Frontal cortex (tissue), 4 donors: Measurements from ENCODE around the gene PODXL. TPM values are rescaled to one million over a fixed set of nuclear protein-coding genes. Genes with fewer than 3 reads are reported as not detected.

Experiments
- DNase-seq, 2 donors: peaks; one replicate each; pipeline ENCODE4 v3.0.0; 2012; ENCODE audit warnings: low spot score in 2 of 2
- FAIRE-seq: peaks from 2 replicates; lab custom pipeline; 2012; peaks lifted over from hg19 to GRCh38; lab: Jason Lieb, UNC
- total RNA-seq: library from RNA; depleted of rRNA; stranded (reverse); fragments of >200 nt; gene quantifications from one replicate; pipeline ENCODE4 v1.2.3, GENCODE V29; 2014
- donor health status: control.
- donor health status: control.
- donor health status: control.

PODXL gene
- total RNA-seq, 1 donor from 2014 or later, result 9.4 TPM

DNA sequence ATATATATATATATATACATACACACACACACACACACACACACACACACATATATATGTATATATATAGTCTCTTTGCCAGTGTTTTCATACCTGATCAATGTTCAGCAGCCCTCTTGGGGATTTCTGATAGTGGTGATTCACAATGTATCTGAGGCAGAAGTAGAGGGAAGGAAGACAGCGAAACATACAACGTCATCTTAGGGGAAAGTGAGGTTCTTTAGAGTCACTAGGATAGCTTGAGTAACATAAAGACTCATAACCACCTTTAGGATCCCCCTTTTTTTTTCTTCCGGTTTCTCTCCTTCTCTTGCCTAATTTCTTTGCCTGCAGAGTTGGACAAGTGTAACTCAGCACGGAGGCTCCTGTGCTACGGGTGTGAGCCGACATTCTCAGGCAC lies 56.6 kb downstream of the PODXL start:
- no peak for DNase-seq
- FAIRE-seq, result no peak

DNA sequence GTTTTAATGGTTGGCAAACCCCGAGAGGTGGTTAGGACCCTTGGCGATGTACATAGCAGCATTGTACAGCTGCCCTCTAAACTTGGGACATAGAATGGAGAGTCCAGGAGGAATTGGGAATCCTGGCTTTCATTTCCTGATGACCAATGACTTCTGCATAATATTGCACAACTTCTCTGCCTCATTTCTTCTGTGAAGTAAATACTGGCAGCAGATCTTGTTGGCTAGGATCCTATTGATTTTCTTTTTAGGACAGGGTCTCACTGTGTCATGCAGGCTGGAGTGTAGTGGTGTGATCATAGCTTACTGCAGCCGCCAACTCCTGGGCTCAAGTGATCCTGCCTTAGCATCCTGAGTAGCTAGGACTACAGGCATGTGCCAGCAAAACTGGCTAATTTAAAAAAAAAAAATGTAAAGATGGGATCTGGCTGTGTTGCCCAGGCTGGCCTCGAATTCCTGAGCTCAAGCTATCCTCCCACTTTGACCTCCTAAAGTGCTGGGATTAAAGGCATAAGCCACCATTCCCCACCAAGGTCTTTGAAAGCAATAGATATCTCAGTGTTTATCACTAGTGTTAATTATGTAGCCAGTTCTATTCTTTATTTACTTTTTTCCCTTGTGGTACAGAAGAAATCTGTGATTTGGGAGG lies 58.1 kb downstream of the PODXL start:
- FAIRE-seq (no peak), DNase-seq (no peak)

DNA sequence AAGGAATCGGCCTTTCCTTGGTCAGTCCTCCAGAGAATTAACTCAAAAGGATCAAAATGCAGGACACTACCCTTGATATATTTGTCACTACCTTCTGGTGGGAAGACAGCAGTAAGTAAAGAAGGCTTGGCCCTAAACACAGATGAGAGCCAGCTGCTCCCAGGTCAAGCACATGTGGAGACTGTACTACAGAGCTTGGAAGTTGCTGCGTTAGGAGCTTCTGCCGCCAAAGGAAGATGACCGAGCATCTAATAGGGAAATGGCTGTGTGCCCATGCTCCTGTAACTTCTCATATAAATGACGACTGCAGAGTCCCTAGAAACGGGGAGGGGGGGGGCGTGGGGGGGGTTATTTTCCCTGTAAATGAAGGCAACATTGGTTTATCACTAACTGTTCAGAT lies 59.0 kb downstream of the PODXL start:
- FAIRE-seq (no peak), DNase-seq (no peak)

DNA sequence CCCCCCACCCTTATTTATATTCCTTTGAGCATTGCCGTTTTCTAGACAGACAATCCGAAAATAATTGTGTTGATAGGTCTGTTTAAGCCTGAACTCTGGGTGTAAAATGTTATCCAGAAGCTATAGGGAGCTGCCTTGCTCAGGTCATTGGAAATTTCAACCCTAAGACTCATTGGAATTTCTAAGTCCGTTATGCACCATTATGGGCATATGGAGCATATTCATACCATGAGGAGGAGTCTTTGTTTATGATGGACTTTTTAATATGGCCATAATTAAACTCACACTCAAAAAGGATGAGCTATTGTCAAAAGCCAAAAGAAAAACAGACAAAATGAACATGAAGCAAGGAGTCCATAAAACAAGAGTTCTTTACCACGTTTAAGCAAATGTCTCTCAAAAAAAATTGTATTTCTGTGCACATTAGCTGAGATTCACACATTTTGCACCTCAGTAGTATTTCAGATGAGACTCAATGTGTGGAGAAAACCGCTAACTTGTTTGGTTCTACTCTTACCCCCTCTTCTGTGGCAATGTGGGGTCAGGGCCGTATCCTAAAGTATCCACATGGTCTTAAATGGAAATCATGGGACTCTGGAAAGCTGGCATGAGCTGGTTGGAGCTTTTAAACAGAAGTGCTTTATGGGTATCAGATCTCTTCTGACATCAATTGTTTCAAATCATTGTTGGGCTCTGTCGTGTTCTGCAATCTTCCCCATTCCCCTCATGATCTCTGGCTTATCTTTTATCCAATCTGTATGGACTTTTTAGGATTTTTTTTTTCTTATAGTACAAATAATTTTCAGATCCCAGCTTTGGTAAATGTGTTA lies 60.5 kb downstream of the PODXL start:
- DNase-seq, result no peak
- no peak for FAIRE-seq

DNA sequence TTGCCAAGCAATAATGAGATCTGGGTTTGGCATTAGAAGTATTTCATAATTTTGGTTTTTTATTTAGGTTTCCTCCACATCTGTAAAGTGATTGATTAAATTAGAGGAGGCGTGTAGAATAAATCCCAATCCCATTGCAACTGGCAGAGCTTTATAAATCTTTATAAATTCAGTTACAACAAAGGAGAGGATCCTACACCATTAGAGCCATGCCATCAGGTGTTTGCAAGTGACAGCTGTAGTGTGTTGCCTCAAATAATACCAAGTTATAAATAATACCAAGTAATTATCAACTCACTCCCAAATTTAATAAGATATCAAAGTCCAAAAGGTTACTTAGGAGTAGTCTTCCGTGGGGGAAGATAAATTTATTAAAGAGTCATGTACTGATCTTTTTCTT lies 62.2 kb downstream of the PODXL start:
- DNase-seq (no peak), FAIRE-seq (no peak)

DNA sequence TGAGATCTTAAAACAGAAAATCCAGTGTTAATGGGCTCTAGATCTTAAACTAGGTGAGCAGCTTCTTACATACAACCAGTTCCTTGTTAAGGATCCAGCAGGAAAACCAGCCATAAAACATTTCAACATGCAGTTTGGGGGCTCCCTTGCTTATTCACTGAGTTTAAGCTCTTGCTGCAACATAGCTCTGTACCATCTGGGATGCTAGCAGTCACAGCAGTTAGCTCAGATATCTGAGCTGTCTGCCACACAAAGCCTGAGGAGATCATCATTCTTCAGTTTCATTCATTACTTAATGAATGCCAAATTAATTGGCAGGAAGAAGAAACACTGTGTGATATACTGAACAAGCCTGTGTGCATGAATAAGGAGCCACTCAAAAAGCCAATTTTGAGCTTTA lies 62.8 kb downstream of the PODXL start:
- DNase-seq, result no peak
- no peak for FAIRE-seq

DNA sequence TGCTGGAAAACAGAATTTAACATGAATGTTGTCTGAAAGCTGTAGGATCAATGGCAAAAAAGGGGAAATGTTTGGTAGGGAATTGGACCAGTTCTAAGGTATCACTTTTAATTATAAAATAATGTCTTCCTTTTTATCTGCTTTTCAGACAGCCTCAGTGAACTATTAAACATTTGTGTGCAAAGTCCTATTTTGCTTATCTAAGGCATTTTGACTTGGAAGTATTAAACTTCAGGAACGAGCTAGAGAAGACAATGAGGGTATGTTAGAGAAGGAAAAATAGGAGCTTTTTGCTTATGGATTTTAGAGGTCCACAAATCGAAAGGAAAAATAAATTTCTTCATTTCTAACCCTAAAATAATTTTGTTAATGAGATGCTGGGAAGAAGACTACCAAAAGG lies 63.3 kb downstream of the PODXL start:
- FAIRE-seq, result no peak

DNA sequence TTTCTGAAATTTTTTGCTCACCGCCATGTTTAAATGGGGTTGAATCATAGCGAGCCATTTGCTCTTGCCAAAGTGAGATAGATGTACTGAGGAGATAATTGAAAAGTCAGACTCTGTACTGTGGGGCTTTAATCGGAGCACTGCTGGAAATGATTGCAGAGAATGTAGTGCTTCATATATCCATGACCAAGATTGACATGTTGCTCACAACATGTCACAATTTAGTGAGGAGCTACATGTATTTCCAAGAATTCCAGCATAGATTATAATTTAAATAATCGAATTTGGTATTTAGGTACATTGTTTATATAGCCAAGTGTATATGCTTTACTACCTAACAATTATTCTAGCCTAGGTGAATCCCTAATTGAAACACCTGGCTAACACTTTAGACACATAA lies 66.5 kb downstream of the PODXL start:
- FAIRE-seq, result no peak

More for the DNA sequence above, 63.3 kb downstream of the PODXL start:
- DNase-seq, result no peak

DNA sequence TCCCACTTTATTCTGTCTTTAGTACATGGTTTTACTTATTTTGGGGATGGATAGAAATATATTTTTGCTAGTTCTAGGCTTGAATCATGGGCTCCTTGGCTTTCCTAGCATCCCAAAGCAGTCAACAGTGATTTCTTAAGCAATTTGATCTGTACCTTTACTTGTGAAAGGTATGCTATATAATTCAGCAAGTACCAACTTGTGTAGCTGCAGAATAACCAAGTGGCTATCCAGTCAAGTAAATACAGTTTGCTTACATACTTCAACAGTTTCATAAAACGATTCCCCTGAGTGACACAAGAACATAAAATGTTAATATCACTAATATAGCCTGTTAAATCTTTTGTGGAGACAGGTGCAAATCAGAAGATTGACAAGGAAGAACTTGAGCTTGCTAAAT lies 67.2 kb downstream of the PODXL start:
- FAIRE-seq (no peak), DNase-seq (no peak)

More for the DNA sequence above, 66.5 kb downstream of the PODXL start:
- no peak for DNase-seq

DNA sequence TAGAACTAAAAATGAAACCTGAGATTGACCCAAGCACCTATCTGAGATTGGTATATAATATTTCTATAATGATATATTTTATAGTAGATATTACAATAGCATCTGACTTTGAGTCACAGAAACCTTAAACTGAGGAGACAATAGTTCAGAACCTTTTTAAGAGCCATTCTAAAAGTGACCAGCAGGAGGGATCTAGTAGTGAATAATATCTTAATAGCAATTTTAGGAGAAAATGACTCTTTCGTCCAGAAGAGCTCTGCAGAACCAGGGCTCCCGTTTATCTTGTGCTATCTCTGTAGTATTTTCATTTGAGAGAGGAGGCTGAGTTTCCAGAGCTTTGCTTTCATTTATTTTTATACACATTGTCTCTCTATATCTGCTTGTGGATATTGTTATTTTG lies 68.1 kb downstream of the PODXL start:
- FAIRE-seq, result no peak

DNA sequence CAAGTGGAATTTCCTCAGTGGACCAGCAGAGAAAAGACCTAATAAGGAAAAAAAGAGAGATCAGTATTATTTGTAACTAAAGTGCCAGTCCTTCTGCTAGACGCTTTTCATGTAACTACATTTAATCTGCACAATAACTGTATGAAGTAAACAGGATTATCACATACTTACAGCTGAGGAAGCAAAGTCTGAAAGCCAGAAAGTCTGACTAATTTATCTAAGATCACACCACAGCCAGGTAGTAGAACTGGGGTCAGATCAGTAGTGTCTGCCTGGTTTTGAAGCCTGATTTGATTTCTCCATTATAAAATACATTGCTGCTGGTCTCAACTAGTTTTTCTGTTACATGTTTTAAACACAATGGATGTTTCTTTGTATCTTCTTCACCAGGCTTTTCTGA lies 69.2 kb downstream of the PODXL start:
- DNase-seq (no peak), FAIRE-seq (no peak)

More for the DNA sequence above, 68.1 kb downstream of the PODXL start:
- no peak for DNase-seq

DNA sequence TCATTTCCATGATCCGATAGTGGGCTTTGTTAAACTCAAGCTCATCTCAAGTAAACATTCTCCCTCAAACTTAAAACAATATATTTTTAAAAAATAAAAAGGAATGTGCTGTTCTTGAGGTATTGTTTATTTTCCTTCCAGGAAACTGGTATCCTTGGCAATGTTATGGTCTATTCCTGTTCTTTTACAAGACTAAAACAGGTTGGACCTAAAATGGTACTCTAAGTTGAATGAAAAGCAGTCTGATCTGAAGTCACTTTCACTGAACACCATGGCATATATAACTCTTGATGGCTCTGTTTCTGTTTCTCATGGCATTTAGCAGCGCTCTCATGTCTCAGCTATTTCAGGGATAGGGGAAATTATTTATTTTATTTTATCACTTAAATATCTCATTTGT lies 70.1 kb downstream of the PODXL start:
- DNase-seq, result no peak
- no peak for FAIRE-seq

DNA sequence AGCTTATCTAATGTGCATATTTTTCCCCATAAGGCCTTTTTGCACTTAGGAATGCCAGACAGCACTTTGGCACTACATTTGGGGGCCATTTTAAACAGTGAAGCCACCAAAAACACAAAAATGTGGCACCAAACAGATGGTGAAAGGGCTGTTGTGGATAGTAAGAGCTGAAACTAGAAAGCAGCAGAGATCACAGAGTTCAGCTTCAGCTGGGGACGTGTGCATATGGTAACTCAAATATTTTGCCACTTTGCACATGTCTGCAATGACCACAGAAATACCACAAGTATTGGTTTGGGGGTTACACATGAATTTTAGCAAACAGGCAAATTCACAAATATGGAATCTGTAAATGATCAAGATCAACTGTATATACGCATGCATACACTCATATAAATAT lies 72.8 kb downstream of the PODXL start:
- FAIRE-seq (no peak), DNase-seq (no peak)

DNA sequence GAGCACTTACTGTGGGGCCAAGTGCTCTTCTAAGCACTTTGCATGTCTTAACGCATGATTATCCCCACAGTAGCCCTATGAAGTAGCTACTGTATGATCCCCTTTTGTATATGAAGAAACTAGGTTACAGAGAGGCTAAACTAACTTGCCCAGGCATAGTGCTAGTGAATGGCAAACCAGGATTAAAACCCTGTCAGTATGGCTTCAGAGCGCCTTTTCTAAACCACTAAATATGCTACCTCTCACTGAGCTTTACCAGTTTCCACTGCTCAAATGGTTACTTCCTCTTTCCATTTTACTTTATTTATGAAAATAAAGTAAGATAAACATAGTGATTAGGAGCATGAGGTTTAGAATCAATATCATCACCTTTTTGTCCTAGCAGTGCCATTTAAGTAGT lies 73.6 kb downstream of the PODXL start:
- DNase-seq, result no peak
- no peak for FAIRE-seq

DNA sequence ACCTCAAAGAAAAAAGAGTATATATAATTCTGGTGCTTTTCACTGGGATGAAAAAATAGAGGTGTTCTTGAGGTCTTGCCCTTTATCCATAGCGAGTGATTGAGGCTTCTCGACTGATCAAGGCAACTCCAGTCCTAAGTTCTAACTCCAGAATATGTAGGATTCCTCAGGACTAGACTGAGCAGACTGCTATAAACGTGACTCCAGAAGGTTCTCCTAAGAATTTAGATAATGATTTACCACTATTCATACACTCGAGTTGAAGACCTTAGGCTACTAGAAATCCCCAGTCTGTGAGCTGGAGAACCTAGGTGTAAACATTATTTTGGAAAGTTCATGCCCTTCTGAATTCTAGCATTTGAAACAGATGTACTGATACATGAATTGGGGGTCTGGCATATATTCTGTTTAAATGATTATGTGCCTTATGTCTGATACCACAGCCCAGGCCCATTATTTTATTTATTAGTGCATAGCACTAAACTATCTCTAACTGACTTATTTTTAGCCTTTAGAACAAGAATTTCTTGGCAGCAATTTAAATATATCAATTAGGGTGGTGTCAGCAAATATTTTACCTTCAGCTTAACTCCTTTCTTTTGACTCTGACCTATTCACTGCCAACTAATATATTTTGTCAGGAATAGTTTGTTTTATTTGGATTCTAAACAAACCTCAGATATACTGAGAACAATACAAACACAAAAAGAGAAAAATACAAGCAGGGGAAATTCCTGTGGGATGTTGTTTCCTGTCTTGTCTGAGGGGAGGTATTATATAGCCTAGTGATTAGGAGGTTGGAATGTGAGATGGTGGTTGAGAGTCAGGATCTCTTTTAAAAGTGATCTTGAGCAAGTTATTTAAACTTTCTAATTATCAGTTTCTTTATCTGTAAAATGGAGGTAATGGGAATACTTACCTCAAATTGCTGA lies 75.8 kb downstream of the PODXL start:
- no peak for DNase-seq
- FAIRE-seq, result no peak

DNA sequence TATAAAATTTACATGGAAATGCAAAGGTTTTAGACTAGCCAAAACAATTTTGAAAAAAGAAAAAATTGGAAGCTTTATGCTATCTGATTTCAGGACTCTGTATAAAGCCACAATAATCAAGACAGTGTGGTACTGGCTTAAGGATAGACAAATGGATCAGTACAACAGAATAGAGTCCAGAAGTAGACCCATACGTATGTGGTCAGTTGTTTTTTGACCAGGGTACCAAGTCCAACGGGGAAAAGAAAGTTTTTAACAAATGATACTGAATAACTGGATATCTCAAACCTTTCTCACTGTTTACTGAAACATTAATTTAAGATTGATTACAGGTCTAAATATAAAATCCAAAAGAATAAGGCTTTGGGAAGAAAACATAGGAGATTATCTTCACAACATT lies 79.7 kb downstream of the PODXL start:
- FAIRE-seq, result no peak
- DNase-seq, result no peak

DNA sequence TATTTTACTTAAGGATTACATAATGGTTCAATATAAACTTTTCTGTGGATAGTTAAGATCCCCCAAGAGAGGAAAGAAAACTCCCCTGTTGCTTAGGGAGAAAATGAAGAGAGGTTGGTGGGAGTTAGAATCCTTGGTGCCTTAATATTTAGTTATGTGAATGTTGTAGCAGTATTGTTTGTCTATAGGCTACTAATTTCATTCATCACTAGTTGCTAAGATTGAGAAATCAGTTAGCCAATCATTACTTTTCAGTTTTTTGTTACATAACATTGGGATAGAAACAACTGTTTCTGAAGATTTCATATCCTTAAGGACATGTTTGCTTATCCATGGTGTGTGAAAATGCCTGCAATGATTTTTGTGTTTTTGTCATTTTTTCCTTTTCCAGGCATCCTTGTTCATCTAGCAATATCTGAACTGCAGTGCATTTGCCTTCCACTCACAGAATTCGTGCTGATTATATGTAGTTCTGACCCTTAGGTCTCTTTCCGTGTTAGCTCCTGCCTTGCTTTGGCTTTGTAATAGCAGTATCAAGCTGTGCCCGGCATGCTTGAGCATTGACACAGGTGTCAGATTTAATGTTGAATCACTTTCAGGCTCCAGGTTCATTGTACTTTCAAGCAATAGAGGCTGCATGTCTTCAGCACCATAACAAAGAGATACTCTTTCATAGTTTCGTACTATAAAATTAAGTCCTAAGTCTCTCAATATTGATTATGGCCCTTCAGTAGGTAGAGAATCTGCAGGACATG lies 85.0 kb downstream of the PODXL start:
- FAIRE-seq (no peak), DNase-seq (no peak)

DNA sequence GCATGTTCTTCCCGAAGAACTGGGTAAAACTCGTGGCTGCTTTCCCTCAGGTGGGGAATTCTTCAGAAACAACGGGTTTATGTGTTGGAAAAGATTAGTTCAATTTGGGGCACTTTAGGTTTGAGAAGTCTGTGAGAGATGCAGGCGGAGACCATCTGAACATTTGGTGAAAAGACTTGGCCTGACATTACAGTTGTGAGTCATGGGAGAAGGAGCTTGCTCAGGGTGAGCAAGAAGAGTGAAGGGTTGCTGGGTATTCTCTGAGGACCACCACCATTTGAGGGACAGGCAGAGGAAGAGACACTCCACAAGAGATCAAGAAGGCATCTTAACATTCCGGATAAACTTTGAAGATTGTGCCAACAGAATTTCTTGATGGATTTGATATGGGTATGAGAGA lies 88.6 kb downstream of the PODXL start:
- FAIRE-seq, result no peak
- DNase-seq, result no peak

DNA sequence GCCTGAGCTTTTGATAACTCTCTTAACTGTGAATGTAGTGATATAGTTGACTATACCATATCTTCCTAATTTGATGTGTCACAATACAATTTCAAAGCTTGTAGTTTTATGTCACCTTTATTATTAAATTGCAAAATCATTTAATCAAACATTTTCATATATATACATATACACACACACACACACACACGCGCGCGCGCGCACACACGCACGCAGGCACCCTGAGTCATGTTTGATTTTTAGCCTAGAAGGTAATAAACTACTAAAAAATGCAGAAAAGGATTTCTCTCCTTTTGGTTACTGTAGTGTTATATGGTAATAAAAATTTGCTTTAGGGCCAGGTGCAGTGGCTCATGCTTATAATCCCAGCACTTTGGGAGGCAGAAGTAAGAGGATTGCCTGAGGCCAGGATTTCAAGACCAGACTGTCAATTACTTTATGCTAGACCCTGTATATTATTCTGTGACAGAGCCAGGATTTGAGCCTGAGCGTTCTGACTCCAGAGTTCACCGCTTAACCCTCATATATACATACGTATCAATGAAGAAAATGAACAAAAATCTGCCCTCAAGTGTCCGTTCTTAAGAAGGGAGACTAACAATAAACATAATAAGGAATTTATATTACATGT lies 89.6 kb downstream of the PODXL start:
- no peak for FAIRE-seq
- no peak for DNase-seq
